ENCODE measurements around the gene EDC3. TPM values are rescaled to one million over a fixed set of nuclear protein-coding genes. Genes with fewer than 3 reads are reported as not detected.

The EDC3 gene
- total and polyA plus RNA-seq, 9 of the 15 experiments (the other 6 are each of a cell fraction or from before 2014, with no cell fraction given), result 11.7 to 63.9 (median 32.8) TPM

DNA sequence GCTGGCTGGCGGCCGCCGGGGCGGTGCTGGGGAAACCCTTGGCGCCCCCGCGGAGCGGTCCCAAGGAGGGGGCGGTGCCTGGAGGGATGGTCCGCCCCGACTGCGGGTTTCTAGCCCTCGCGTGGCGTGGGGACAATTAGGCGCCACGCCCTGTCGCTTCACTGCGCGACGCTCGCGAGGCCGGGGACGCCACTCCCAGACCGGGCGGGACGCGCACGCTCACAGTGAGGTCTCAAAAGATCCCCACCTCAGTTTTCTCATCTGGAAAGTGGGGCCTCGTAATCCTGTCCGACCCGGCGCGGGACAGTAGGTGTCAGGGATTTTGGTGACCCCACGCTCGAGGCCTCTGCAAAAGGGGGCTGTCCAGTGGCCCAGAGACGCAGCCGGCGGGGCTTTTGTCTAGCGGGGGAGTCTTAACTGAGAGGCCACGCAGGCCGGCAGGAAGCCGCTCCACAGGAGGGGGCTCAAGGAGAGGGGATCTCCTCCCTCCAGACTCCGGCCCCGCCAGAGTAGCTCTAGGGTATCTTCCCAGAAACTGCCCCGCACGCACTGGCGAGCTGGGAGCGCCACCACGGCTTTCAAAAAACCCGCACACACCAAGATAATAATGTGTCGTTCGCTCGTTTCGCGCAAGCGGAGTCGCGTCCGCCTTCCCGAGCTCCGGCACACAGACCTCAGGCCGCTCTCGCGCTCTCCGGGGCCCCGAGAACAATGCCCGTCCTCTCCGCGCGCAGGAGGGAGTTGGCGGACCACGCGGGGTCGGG is 80.9 kb downstream of the EDC3 start (continued):
- TF ChIP-seq PKNOX1 (IDR thresholded peaks at IDR 0.05) (no peak; the same call in 1 of the 2 replicates), ZNF75A (CRISPR knock-in tag; IDR thresholded peaks at IDR 0.05) (peak; percentile 25; the same call in 1 of the 2 replicates), PHF21A (IDR thresholded peaks at IDR 0.05; ENCODE audit: borderline replicate concordance, low read depth) (no peak), FOXJ3 (CRISPR knock-in tag; IDR thresholded peaks at IDR 0.05) (no peak), ELK1 (CRISPR knock-in tag; IDR thresholded peaks at IDR 0.05) (no peak), NCOA1 (IDR thresholded peaks at IDR 0.05; ENCODE audit: low read depth) (no peak), POLR2A (conservative IDR thresholded peaks at IDR 0.05) (no peak), FOS (IDR thresholded peaks at IDR 0.05; ENCODE audit: extremely low read depth, insufficient read length) (no peak), STAT5B (CRISPR knock-in tag; IDR thresholded peaks at IDR 0.05) (no peak), EP300 (IDR thresholded peaks at IDR 0.05; ENCODE audit: low read length) (no peak), SRSF3 (IDR thresholded peaks at IDR 0.05; ENCODE audit: insufficient read depth, low read length) (no peak), SMAD3 (CRISPR knock-in tag; conservative IDR thresholded peaks at IDR 0.05) (no peak), E2F1 (CRISPR knock-in tag; IDR thresholded peaks at IDR 0.05) (no peak), THAP7 (CRISPR knock-in tag; IDR thresholded peaks at IDR 0.05) (no peak), ZNF436 (CRISPR knock-in tag; IDR thresholded peaks at IDR 0.05) (no peak), PHB2 (IDR thresholded peaks at IDR 0.05; ENCODE audit: low read depth) (no peak), ZNF146 (CRISPR knock-in tag; IDR thresholded peaks at IDR 0.05; ENCODE audit: unreplicated experiment) (no peak), CHD2 (IDR thresholded peaks at IDR 0.05; ENCODE audit: low read depth, low read length) (peak; percentile 84)
- TF ChIP-seq, protein P1, sequence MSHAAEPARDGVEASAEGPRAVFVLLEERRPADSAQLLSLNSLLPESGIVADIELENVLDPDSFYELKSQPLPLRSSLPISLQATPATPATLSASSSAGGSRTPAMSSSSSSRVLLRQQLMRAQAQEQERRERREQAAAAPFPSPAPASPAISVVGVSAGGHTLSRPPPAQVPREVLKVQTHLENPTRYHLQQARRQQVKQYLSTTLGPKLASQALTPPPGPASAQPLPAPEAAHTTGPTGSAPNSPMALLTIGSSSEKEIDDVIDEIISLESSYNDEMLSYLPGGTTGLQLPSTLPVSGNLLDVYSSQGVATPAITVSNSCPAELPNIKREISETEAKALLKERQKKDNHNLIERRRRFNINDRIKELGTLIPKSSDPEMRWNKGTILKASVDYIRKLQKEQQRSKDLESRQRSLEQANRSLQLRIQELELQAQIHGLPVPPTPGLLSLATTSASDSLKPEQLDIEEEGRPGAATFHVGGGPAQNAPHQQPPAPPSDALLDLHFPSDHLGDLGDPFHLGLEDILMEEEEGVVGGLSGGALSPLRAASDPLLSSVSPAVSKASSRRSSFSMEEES (CRISPR knock-in tag; IDR thresholded peaks at IDR 0.05), result no peak
- TF ChIP-seq, protein P2, sequence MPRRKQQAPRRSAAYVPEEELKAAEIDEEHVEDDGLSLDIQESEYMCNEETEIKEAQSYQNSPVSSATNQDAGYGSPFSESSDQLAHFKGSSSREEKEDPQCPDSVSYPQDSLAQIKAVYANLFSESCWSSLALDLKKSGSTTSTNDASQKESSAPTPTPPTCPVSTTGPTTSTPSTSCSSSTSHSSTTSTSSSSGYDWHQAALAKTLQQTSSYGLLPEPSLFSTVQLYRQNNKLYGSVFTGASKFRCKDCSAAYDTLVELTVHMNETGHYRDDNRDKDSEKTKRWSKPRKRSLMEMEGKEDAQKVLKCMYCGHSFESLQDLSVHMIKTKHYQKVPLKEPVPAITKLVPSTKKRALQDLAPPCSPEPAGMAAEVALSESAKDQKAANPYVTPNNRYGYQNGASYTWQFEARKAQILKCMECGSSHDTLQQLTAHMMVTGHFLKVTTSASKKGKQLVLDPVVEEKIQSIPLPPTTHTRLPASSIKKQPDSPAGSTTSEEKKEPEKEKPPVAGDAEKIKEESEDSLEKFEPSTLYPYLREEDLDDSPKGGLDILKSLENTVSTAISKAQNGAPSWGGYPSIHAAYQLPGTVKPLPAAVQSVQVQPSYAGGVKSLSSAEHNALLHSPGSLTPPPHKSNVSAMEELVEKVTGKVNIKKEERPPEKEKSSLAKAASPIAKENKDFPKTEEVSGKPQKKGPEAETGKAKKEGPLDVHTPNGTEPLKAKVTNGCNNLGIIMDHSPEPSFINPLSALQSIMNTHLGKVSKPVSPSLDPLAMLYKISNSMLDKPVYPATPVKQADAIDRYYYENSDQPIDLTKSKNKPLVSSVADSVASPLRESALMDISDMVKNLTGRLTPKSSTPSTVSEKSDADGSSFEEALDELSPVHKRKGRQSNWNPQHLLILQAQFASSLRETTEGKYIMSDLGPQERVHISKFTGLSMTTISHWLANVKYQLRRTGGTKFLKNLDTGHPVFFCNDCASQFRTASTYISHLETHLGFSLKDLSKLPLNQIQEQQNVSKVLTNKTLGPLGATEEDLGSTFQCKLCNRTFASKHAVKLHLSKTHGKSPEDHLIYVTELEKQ (CRISPR knock-in tag; IDR thresholded peaks at IDR 0.05), result no peak

All from K562 (cell line).